HG03103 (cell line): Measurements from ENCODE around the gene TRABD2B.
A peak's percentile ranks its signal among the peaks of the same experiment; 100 is the strongest.

ENCODE experiments used
- ATAC-seq: cut with Tn5 transposase; IDR thresholded peaks from one replicate; pipeline ENCODE4 v1.9.1; 2021; ENCODE audit warnings: low read depth; ENCODE audit not compliant: unreplicated experiment

TRABD2B gene

DNA sequence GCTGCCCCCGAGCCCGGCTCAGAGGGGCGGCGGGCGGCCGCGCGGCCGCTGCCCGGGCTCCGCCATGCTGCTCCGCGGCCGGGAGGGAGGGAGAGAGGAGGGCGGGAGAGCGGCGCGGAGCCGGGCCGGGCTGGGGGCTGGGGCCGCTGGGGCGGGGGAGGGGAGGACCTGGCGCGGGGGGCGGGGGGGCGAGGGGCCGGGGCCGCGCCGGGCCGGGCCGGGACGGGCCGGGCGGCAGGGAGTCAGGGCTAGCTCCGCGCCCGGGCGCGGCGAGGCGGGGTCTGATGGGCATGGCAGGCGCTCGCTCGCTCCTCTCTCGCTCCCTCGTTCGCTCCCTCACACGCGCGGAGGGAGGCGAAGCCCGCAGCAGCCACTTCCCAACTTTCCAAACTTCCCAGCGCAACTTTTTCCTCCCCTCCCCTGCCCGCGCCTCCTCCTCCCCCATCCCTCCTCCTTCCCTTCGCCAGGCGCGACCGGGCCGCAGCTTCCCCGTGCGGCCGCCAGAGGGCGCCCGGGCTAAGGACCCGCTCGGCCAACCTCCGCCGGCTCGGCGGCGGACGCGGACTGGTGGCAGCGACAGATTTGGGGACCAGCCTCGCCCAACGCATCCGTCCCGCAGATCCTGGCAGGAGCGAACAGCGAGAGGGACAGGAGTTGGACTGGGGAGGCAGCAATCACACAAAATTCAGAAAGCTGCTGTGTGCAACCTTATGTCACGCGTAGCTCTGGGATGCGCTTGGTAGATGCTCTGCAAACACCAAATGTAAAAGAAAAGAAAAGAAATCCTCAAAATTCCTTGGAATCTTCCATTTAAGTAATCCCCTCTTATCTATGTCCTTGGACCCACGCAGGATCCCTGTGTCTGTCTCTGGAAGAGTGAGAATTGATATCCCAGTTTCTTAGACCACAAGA lies at the start of gene TRABD2B:
Gene TRABD2B (minus strand): TSS at position 97 of the 912 bp plus-strand sequence.
- peak; percentile 73 for ATAC-seq

DNA sequence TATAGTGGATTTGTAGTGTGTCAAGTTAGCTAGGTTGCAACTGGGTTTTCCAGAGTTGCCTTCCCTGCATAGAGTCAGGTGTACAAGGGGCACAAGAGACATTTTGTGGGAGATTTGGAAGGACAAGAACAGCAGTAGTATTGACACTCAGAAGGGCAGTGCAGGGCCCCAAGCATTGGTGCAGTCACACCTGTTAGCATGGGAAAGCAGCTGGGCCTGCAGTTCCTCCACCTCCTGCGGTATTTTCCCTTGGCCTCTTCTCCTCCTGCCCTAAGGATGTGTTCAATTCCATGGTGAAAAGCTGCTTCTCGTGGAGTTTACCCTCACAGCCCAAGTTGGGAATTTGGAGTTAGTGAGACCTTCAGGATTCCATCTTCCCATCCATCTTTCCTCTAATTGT lies 47.1 kb upstream of the TRABD2B start:
- ATAC-seq: no peak

DNA sequence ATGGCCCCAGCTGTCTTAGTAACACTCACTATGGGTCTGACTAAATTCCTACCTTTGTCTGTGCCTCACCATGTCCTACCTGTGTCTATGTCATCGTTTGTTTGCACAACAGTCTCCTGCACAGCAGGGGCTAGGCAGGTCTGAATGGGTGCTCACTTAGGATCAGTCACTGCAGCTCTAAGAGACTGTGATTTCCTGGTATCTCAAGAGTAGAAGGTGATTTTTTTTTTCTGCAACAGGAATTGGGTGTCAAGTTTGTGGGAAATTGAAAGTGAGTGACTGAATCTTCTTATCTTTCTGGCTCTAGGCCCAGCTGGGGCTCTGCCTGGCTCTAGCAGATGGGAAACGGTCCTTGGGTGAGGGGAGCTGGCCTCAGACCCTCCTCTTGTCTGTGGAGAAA lies 46.4 kb upstream of the TRABD2B start:
- ATAC-seq: no peak

DNA sequence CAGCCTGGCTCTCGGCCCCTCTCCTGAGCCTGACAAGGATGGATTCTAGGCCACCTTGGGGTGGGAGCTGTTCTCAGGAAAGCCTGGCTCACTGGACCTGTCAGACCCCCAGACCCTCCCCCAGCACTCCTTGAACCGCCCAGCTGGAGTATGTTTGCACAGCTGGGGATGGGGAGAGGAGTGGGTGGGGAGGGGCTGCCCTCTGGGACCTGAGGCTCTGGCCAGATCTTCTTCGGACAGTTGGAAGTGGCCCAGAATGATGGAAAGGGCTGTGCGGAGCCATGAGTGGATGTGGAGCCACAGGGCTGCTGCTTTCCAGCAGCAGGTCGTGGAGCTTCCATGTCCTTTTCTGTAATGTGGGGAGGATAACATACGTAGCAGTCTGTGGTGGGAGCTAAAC lies 43.0 kb upstream of the TRABD2B start:
- ATAC-seq: no peak

- ATAC-seq: no peak
Measured at GRCh38 chr1:48039088-48040054, 42.2 kb upstream of the TRABD2B start.

GRCh38 chr1:48038270-48038767 lies 41.1 kb upstream of the TRABD2B start:
- ATAC-seq: no peak

DNA sequence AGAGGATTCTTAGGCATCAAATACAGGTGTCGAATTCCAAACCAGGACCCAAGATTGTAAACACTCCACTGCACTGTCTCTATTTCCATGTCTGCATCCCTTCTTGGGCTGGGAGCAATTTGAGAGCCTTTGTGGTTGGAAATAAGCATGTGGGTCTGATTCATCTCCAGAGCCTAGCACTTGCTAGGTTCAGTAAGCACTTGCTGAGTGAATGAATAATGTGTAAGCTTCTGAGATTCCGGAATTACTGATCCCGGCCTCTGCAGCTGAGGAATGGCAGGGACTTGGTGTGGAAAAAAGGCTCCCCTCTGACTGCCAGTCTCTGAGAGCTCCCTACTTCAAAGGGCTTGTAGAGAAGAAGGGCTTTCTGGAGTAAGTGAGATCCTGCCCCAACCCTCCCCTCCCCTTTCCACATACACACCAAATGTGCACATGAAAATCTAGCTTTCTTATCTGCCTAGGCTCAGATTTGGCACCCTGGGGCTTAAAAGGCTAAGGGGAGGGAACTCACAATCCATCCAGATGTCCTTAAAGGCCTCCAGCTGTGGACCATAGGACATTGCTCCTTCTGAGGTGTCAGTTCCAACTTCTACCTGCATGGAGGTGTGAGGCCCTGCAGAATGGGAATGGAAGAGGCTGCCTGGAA lies 39.6 kb upstream of the TRABD2B start:
- no peak for ATAC-seq

GRCh38 chr1:48035371-48036141 lies 38.4 kb upstream of the TRABD2B start:
- no peak for ATAC-seq

DNA sequence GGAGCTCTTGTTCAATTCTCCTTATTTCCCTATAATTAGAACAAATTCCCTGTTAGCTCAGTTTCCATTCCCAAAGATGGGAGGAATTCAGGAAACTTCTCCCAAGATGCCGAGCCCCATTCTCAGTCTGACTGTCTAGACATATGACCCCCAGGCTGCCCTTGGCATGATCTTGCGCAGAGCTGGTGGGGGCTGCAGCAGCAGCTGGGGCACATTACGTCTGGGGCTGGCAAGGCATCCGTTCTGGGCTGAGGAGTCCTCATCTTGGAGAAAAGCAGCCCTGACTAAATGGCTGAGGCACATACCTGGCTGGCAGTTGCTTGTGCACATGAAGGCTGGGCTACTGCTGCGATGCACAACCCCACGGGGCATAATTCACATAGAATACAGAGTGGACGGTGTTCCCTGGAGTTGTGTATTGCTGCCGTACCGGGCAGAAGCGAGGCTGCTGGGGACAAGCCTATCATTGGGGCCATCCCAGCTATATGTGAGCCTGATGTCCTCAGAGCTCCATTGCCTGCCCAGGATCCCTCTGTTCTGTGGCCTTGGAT lies 36.4 kb upstream of the TRABD2B start:
- no peak for ATAC-seq

DNA sequence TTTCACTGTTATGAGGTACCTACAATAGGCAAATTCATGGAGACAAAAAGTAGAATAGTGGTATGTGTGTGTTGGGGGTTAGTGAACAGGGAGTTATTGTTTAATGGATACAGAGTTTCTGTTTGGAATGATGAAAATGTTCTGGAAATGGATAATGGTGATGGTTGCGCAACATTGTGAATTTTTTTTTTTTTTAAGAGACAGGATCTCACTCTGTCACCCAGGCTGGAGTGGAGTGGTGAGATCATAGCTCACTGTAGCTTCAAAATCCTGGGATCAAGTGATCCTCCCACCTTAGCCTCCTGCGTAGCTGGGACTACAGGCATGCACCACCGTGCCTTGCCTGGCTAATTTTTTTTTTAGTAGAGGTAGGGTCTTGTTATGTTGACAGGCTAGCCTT lies 34.5 kb upstream of the TRABD2B start:
- ATAC-seq: no peak

GRCh38 chr1:48030696-48031365 lies 33.6 kb upstream of the TRABD2B start:
- no peak for ATAC-seq

DNA sequence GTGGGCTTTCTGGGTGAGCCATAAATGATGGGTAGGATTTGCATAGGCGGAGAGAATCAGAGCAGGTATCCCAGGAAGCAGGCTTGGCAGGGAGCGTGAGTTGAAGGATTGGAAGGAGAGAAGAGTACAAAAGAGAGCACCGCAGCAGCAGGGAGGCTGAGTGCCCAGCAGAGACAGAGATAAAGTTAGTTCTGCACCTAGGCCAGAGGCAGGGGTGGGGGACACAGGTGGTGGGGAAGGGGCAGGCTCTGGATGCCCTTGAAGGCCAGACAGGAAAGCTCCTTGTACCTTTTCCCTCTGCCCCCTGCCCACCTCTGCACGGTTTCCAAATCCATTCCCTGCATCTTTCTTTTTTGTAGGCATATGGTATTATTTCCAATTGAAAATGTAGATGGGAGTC lies 33.0 kb upstream of the TRABD2B start:
- no peak for ATAC-seq

DNA sequence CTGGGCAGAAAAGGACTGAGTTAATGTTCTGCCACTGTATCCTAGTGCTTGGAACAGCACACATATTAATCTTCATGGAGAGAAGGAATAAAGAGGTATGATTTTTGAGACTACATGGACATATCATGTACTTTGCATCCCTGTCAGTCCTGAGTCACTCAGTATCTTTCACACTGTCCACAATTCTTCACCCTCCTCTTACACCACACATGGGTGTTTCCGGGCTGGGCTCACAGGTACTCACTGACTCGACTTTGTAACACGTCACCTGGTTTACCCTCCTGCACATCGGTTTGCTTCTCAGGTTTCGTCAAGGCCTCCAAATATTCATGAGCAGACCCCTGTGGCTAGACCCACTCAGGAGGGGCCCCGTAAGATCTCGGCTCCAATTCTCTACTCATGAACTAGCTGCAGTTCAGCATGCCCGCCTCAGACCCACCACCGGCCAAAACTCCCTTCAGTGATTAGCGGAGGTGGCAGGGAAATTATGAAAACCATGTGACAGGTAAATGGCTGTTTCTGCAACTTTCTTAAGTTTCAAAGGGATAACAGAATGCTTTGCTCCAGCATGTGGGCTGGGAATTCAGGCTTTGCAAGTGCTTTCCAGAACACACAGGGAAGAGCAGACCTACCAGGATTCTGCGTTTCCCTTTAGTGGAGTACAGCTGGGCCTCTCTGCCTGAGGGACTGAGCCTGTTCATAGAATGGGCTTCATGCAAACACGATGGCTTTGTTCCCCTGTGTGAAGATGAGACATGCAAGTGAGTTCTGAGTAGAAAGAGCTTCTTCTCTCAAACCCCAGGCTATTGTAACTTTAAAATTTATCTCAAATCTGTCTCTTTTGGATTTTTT lies 31.3 kb upstream of the TRABD2B start:
- no peak for ATAC-seq

- ATAC-seq: no peak
Measured at GRCh38 chr1:48027533-48027835, 30.3 kb upstream of the TRABD2B start.

DNA sequence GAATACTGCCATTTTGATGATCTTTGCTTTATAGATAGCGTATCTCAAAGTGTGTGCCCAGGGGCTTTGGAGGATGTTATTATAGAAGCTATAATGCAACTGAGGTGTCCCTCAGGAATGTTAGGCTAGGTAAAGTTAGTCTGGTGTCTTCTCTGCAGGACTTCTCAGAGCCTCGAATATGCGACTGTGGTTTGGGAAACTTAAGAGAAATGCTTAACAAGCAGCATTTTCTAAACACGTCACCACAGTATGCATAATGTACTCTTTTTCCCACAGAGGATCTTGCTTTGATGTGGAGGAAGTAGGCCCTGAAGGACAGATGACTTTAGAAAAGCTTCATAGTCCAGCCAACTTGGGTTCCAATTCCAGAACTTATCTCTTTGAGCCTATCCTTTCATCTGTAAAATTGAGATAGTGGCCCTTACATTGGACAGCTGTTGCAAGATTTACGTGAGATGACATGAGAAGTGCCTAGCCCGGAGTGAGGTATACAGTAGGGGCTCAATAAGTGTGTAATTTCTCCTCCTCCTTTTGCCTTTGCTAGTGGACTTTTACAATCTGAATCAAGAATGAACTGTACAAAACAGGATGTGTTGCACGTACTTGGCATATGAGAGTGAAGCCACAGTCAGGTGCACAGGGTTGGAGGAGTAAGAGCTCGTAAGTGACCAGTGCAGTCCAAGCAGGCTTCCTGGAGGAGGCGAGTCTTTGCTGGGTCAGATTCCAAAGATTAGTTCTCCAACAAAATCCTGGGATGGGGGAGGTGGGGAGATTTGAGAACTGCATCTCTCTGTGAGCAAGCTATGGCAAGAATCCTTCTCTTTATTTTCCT lies 29.7 kb upstream of the TRABD2B start:
- ATAC-seq: no peak

DNA sequence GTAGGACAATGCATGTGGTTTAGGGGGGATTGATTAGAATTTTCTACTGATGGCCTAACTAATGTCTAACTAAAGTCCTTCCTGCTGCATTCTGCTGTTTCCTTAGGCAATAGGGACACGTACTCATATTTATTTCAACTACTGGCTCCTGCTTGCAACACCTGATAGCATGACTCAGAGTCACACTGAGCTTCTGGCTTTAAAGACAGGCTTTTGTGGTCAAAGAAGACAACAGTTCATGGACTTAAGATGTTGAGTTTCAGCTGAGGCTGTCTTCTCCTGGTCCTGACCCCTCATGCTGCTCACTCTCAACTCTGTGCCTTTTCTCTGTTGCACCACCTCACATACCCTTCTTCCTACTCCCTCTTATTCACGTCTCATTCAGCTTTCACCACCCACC lies 29.1 kb upstream of the TRABD2B start:
- no peak for ATAC-seq

- no peak for ATAC-seq
Measured at GRCh38 chr1:48025076-48025475, 27.9 kb upstream of the TRABD2B start.

GRCh38 chr1:48023488-48023887 lies 26.3 kb upstream of the TRABD2B start:
- ATAC-seq: no peak
